Measurements from ENCODE around the gene BMP6.

DNA sequence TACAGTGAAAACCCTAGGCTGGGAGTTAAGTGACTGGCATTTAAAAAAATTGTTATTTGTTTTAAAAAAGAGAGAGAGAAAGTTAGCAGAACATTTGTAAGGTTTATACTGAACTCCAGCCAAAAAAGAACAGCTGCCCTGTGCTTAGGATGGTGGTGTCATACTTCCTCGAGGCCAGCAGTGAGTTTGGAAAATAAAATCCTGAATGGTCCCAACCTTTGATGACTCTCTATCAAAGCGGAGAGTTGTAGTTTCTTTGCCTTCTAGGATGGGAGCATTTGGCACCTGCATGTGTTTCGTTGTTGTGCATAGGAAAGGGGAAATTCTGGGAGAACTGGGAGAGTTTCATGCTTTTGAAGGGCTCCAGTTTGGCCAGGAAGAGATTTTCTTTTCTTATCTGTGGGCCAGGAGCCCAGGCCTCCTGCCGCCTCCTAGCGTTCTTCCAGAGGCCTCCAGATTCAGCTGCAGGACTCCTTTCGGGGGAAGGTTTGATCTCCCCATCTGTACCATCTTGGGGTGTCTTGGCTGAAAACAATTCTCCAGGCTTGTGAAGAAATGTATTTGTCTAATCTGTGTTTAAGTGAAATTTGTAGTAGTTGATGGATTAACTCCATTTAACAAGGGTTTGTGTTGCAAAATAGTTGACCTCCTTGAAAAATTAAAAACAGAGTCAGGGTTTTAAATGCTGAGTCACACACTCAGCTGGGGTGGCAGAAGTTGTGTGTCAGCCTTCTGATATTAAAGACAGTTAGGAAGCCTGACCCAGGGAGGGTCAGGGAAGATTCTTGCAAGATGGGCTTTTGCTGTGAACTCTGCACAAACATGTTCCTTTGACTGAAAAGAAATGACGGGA is 121.3 kb downstream of the BMP6 start:
- TF ChIP-seq, protein P1, sequence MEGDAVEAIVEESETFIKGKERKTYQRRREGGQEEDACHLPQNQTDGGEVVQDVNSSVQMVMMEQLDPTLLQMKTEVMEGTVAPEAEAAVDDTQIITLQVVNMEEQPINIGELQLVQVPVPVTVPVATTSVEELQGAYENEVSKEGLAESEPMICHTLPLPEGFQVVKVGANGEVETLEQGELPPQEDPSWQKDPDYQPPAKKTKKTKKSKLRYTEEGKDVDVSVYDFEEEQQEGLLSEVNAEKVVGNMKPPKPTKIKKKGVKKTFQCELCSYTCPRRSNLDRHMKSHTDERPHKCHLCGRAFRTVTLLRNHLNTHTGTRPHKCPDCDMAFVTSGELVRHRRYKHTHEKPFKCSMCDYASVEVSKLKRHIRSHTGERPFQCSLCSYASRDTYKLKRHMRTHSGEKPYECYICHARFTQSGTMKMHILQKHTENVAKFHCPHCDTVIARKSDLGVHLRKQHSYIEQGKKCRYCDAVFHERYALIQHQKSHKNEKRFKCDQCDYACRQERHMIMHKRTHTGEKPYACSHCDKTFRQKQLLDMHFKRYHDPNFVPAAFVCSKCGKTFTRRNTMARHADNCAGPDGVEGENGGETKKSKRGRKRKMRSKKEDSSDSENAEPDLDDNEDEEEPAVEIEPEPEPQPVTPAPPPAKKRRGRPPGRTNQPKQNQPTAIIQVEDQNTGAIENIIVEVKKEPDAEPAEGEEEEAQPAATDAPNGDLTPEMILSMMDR (IDR thresholded peaks at IDR 0.05; ENCODE audit: control extremely low read depth in 1 of 3, insufficient read depth in 1 of 3, low read depth in 1 of 3, low read length in 3 of 3), result peak; percentile 40 to 45 (median 40)
- peak; percentile 87 for TF ChIP-seq BACH1 (IDR thresholded peaks at IDR 0.05; ENCODE audit: low read length)
- no peak for TF ChIP-seq HDAC6 (IDR thresholded peaks at IDR 0.05; ENCODE audit: low read depth, low read length)
- TF ChIP-seq POLR2A (IDR thresholded peaks at IDR 0.05; ENCODE audit: control extremely low read depth in 1 of 2, low read depth in 2 of 2, low read length in 2 of 2), result no peak
- TF ChIP-seq SP1 (IDR thresholded peaks at IDR 0.05; ENCODE audit: low read depth, low read length), result no peak
- no peak for TF ChIP-seq EZH2 (IDR thresholded peaks at IDR 0.05; ENCODE audit: low read depth, low read length, severe bottlenecking)
- no peak for TF ChIP-seq POLR2AphosphoS5 (IDR thresholded peaks at IDR 0.05; ENCODE audit: low read depth, low read length)
- TF ChIP-seq CBX5 (IDR thresholded peaks at IDR 0.05; ENCODE audit: low read depth, low read length), result no peak

Data from H1 (cell line).